ENCODE data around the gene KANSL3.
"Not testable (repeated sequence)": the region's sequence is repeated elsewhere in the genome, so short reads cannot be mapped to it uniquely, and the experiment has no call there.

Gene KANSL3

GRCh38 chr2:96655526-96655925 is 17.4 kb upstream of the KANSL3 start:
- no peak for DNase-seq

GRCh38 chr2:96654791-96655190 is 16.7 kb upstream of the KANSL3 start:
- not testable (repeated sequence) for DNase-seq

GRCh38 chr2:96651793-96652192 is 13.7 kb upstream of the KANSL3 start:
- no peak for DNase-seq

- DNase-seq, result no peak
These were observed 11.2 kb upstream of the KANSL3 start for GRCh38 chr2:96649342-96649741.

- DNase-seq, result no peak
These were observed 10.3 kb upstream of the KANSL3 start for GRCh38 chr2:96648306-96648930.

- no peak for DNase-seq
These were observed 9.6 kb upstream of the KANSL3 start for GRCh38 chr2:96647681-96648080.

GRCh38 chr2:96642564-96643360 is 4.7 kb upstream of the KANSL3 start, which contains the start of gene FER1L5:
Gene FER1L5 (plus strand): TSS chr2:96642764. CDS start chr2:96642837, 73 bp downstream.
- peak in 42 of 56 donors; percentile 6 to 85 (median 45) for DNase-seq

GRCh38 chr2:96637385-96638143 is 548 bp downstream of the KANSL3 start:
- DNase-seq, result peak in 43 of 56 donors; percentile 30 to 88 (median 75)

- DNase-seq, result peak in 3 of 56 donors; percentile 5 to 8 (median 5)
These were observed 1.5 kb downstream of the KANSL3 start for GRCh38 chr2:96636551-96637171.

GRCh38 chr2:96633641-96634040 is 4.5 kb downstream of the KANSL3 start:
- DNase-seq, result no peak

GRCh38 chr2:96631804-96632435 is 6.2 kb downstream of the KANSL3 start:
- DNase-seq, result no peak

GRCh38 chr2:96626553-96626942 is 11.6 kb downstream of the KANSL3 start:
- DNase-seq, result no peak

- no peak for DNase-seq
These were observed 12.2 kb downstream of the KANSL3 start for GRCh38 chr2:96625571-96626552.

GRCh38 chr2:96623116-96623515 is 15.0 kb downstream of the KANSL3 start:
- DNase-seq, result no peak

- no peak for DNase-seq
These were observed 15.6 kb downstream of the KANSL3 start for GRCh38 chr2:96622544-96622943.

- no peak for DNase-seq
These were observed 19.4 kb downstream of the KANSL3 start for GRCh38 chr2:96618596-96619283.

- DNase-seq, result no peak
These were observed 21.1 kb downstream of the KANSL3 start for GRCh38 chr2:96617012-96617411.

- no peak for DNase-seq
These were observed 21.6 kb downstream of the KANSL3 start for GRCh38 chr2:96616535-96616934.

GRCh38 chr2:96616128-96616527 is 22.0 kb downstream of the KANSL3 start:
- no peak for DNase-seq

All from nucleus accumbens (tissue), 56 donors.